CD8-positive, alpha-beta memory T cell (primary cell): ENCODE measurements around the gene PABPC4L. TPM values are rescaled to one million over a fixed set of nuclear protein-coding genes. Genes with fewer than 3 reads are reported as not detected.

ENCODE experiments used
- CTCF ChIA-PET: fragments of 350-600 bp; sonication (Branson Sonifier 250); formaldehyde crosslinking; loops from one replicate; lab custom pipeline; 2021; ENCODE audit warnings: antibody characterized with exemption; lab: Charles Lee
- POLR2A ChIA-PET: fragments of 350-600 bp; sonication (Branson Sonifier 250); formaldehyde crosslinking; loops from one replicate; lab custom pipeline; 2021; ENCODE audit warnings: antibody characterized with exemption; lab: Charles Lee
- DNase-seq, 5 donors: peaks; one replicate each; pipeline versions ENCODE4 v3.0.0 to v3.0.0-alpha.2; 2020 to 2022; ENCODE audit warnings: mixed read lengths in 1 of 5
- H3K27ac ChIP-seq: one replicate; pipeline ENCODE4 v1.7.0; 2013; ENCODE audit warnings: low read depth, mild to moderate bottlenecking, low read length, moderate library complexity
- H3K27me3 ChIP-seq: 2 replicates; pipeline ENCODE4 v1.7.0; 2013; ENCODE audit warnings: low read length, mild to moderate bottlenecking; ENCODE audit not compliant: insufficient read depth, poor library complexity, severe bottlenecking
- H3K36me3 ChIP-seq: 2 replicates; pipeline ENCODE4 v1.7.0; 2013; ENCODE audit warnings: mild to moderate bottlenecking, low read length, moderate library complexity; ENCODE audit not compliant: insufficient read depth
- H3K4me1 ChIP-seq: 2 replicates; pipeline ENCODE4 v1.7.0; 2013; ENCODE audit warnings: mild to moderate bottlenecking, low read length, moderate library complexity; ENCODE audit not compliant: insufficient read depth
- H3K4me3 ChIP-seq: 2 replicates; pipeline ENCODE4 v1.7.0; 2013; ENCODE audit warnings: mild to moderate bottlenecking, low read length
- H3K9me3 ChIP-seq: 2 replicates; pipeline ENCODE4 v1.7.0; 2013; ENCODE audit warnings: mild to moderate bottlenecking, low read length
- H3K27ac Mint-ChIP-seq, 8 donors: one replicate each; pipeline ENCODE4 v1.8.0; 2020 to 2021; ENCODE audit warnings: mixed read lengths in 8 of 8, mild to moderate bottlenecking in 6 of 8, inconsistent platforms in 3 of 8, moderate library complexity in 3 of 8
- H3K27me3 Mint-ChIP-seq, 2 donors: one replicate each; pipeline ENCODE4 v1.8.0; 2020 to 2021; ENCODE audit warnings: mixed read lengths in 2 of 2, mild to moderate bottlenecking in 1 of 2, moderate library complexity in 1 of 2
- H3K36me3 Mint-ChIP-seq, 3 donors: one replicate each; pipeline ENCODE4 v1.8.0; 2020 to 2021; ENCODE audit warnings: mixed read lengths in 3 of 3, inconsistent platforms in 1 of 3, mild to moderate bottlenecking in 1 of 3
- H3K4me1 Mint-ChIP-seq, 3 donors: one replicate each; pipeline ENCODE4 v1.8.0; 2020 to 2021; ENCODE audit warnings: mixed read lengths in 3 of 3, inconsistent platforms in 1 of 3, mild to moderate bottlenecking in 1 of 3
- H3K4me3 Mint-ChIP-seq, 7 donors: one replicate each; pipeline ENCODE4 v1.8.0; 2020 to 2021; ENCODE audit warnings: mixed read lengths in 7 of 7, mild to moderate bottlenecking in 6 of 7, moderate library complexity in 4 of 7, inconsistent platforms in 2 of 7
- H3K9me3 Mint-ChIP-seq, 5 donors: one replicate each; pipeline ENCODE4 v1.8.0; 2020 to 2022; ENCODE audit warnings: mixed read lengths in 5 of 5, mild to moderate bottlenecking in 3 of 5, moderate library complexity in 2 of 5, inconsistent platforms in 1 of 5
- polyA plus RNA-seq: library from polyadenylated mRNA; unstranded; fragments of 300-500 nt; fragmentation: Illumina TruSeq; gene quantifications from one replicate; pipeline ENCODE4 v1.2.3, GENCODE V29; 2021
- total RNA-seq, 2 experiments: library from RNA; stranded (reverse); gene quantifications; one replicate each; pipeline ENCODE4 v1.2.3, GENCODE V29; 2021

Gene PABPC4L
- total and polyA plus RNA-seq, 3 experiments from 2014 or later = not detected

DNA sequence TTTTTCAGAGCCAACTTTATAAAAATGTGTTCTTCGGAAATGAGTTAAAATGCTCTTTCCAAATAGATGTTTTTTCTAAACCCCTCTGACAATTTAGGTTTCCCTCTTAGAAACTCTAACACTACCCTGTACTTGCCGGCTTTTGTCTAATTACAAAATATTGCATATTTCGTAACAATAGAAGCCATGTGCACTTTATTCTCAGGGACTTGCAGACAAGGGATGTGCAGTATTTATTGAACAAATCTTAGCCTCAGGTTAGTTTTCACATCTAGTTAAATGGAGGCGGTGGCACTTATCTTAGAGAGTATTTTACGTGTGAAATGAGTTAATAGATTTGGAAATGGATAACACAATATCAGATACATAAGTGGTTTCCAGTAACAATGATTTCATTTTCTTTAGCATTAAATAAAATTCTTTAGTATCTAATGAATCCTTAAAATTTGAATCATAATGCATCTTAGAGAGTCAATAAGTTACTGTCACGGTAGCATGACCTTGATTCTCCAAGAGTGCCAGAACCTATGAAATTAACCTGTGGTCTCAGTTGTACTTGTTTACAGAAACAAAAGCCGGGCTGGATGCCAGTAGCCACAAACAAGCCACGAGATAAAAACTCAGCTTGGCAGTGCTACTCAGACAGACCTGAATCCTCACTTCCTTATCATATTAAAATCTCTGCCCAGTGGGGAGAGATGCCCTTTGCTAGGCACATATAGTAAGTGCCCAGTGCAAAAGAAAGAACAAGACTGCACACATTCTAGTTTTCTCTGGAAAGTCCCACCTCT is 772 bp upstream of the PABPC4L start:
- no peak for DNase-seq
- Mint-ChIP-seq H3K9me3 (peaks cover 4 to 12% (median 9%) of the 10 kb centered on the region in 5 donors), H3K27ac (no peak overlapping the region), H3K4me3 (no peak overlapping the region), H3K36me3 (no peaks in the 10 kb centered on the region), H3K27me3 (no peaks in the 10 kb centered on the region), H3K4me1 (no peaks in the 10 kb centered on the region)
- Histone ChIP-seq H3K4me1 (no peaks in the 10 kb centered on the region), H3K4me3 (no peak overlapping the region), H3K27me3 (no peaks in the 10 kb centered on the region), H3K9me3 (no peaks in the 10 kb centered on the region), H3K36me3 (no peaks in the 10 kb centered on the region), H3K27ac (no peak overlapping the region)
- POLR2A ChIA-PET = no interaction called here
- CTCF ChIA-PET = no interaction called here

- Histone ChIP-seq H3K27ac (no peak overlapping the region), H3K36me3 (no peaks in the 10 kb centered on the region), H3K4me1 (no peaks in the 10 kb centered on the region), H3K9me3 (no peaks in the 10 kb centered on the region), H3K4me3 (no peak overlapping the region), H3K27me3 (no peaks in the 10 kb centered on the region)
- H3K9me3 Mint-ChIP-seq = peaks cover 2 to 9% (median 4%) of the 10 kb centered on the region in 5 donors
- ChIA-PET POLR2A (no interaction called here), CTCF (no interaction called here)
- no peaks in the 10 kb centered on the region for H3K4me1 Mint-ChIP-seq
- H3K36me3 Mint-ChIP-seq = no peaks in the 10 kb centered on the region
- no peaks in the 10 kb centered on the region for H3K27me3 Mint-ChIP-seq
- DNase-seq = no peak
- H3K27ac Mint-ChIP-seq = no peak overlapping the region
- no peak overlapping the region for H3K4me3 Mint-ChIP-seq
These were observed 776 bp downstream of the PABPC4L start for GRCh38 chr4:134200811-134201215.

GRCh38 chr4:134189949-134190348 is 11.6 kb downstream of the PABPC4L start:
- Mint-ChIP-seq H3K36me3 (no peaks in the 10 kb centered on the region), H3K4me3 (no peak overlapping the region), H3K9me3 (peaks cover 8 to 27% (median 10%) of the 10 kb centered on the region in 5 donors), H3K27ac (no peak overlapping the region), H3K27me3 (no peaks in the 10 kb centered on the region), H3K4me1 (no peaks in the 10 kb centered on the region)
- H3K27ac ChIP-seq = no peak overlapping the region
- DNase-seq = no peak
- ChIA-PET CTCF (no interaction called here), POLR2A (no interaction called here)
- H3K4me3 ChIP-seq = no peak overlapping the region
- no peaks in the 10 kb centered on the region for H3K27me3 ChIP-seq
- no peaks in the 10 kb centered on the region for H3K9me3 ChIP-seq
- no peaks in the 10 kb centered on the region for H3K36me3 ChIP-seq
- H3K4me1 ChIP-seq = no peaks in the 10 kb centered on the region

DNA sequence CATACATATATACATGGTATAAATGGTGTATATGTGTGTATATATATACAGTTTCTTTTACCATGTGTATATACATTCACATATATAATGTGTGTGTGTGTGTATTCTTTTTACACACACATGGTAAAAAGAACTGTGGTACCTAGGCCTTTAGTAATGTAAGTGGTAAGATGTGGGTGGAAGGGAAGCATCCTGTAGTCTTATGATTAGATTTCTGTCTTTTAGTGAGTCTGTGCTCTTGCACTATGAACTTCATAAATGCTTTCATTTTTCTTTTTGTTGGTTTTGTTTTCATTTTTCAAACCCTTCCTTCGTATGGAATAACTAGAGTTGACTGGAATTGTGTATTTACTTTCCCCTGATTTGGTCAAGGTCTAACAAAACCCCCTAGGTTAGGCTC is 12.1 kb downstream of the PABPC4L start:
- no peaks in the 10 kb centered on the region for H3K36me3 ChIP-seq
- peaks cover 8 to 28% (median 10%) of the 10 kb centered on the region in 5 donors for H3K9me3 Mint-ChIP-seq
- no peak overlapping the region for H3K27ac Mint-ChIP-seq
- ChIA-PET POLR2A (no interaction called here), CTCF (no interaction called here)
- no peaks in the 10 kb centered on the region for H3K27me3 ChIP-seq
- H3K36me3 Mint-ChIP-seq = no peaks in the 10 kb centered on the region
- no peaks in the 10 kb centered on the region for H3K4me1 Mint-ChIP-seq
- no peak overlapping the region for H3K4me3 Mint-ChIP-seq
- no peaks in the 10 kb centered on the region for H3K27me3 Mint-ChIP-seq
- DNase-seq = no peak
- no peak overlapping the region for H3K27ac ChIP-seq
- no peaks in the 10 kb centered on the region for H3K4me1 ChIP-seq
- H3K9me3 ChIP-seq = no peaks in the 10 kb centered on the region
- no peak overlapping the region for H3K4me3 ChIP-seq

- H3K36me3 ChIP-seq = no peaks in the 10 kb centered on the region
These were observed 22.9 kb downstream of the PABPC4L start for GRCh38 chr4:134178706-134179105.

GRCh38 chr4:134174271-134174670 is 27.3 kb downstream of the PABPC4L start:
- Histone ChIP-seq H3K4me1 (no peaks in the 10 kb centered on the region), H3K4me3 (no peak overlapping the region), H3K9me3 (no peaks in the 10 kb centered on the region), H3K27me3 (no peaks in the 10 kb centered on the region), H3K36me3 (no peaks in the 10 kb centered on the region), H3K27ac (no peak overlapping the region)
- no peak overlapping the region for H3K27ac Mint-ChIP-seq
- H3K4me1 Mint-ChIP-seq = no peaks in the 10 kb centered on the region
- no peak for DNase-seq
- peaks cover 3 to 19% (median 9%) of the 10 kb centered on the region in 5 donors for H3K9me3 Mint-ChIP-seq
- POLR2A ChIA-PET = no interaction called here
- no peak overlapping the region for H3K4me3 Mint-ChIP-seq
- CTCF ChIA-PET = no interaction called here
- H3K36me3 Mint-ChIP-seq = no peaks in the 10 kb centered on the region
- no peaks in the 10 kb centered on the region for H3K27me3 Mint-ChIP-seq

More at GRCh38 chr4:134178706-134179105, 22.9 kb downstream of the PABPC4L start:
- Mint-ChIP-seq H3K27ac (no peak overlapping the region), H3K4me1 (no peaks in the 10 kb centered on the region), H3K4me3 (no peak overlapping the region), H3K27me3 (peaks cover 0 to 2% of the 10 kb centered on the region in 2 donors), H3K36me3 (no peaks in the 10 kb centered on the region), H3K9me3 (peaks cover 3 to 30% (median 22%) of the 10 kb centered on the region in 5 donors)
- H3K27me3 ChIP-seq = no peaks in the 10 kb centered on the region
- no peaks in the 10 kb centered on the region for H3K4me1 ChIP-seq
- POLR2A ChIA-PET = no interaction called here
- no peak overlapping the region for H3K27ac ChIP-seq
- H3K4me3 ChIP-seq = no peak overlapping the region
- CTCF ChIA-PET = no interaction called here
- DNase-seq = no peak
- H3K9me3 ChIP-seq = no peaks in the 10 kb centered on the region

DNA sequence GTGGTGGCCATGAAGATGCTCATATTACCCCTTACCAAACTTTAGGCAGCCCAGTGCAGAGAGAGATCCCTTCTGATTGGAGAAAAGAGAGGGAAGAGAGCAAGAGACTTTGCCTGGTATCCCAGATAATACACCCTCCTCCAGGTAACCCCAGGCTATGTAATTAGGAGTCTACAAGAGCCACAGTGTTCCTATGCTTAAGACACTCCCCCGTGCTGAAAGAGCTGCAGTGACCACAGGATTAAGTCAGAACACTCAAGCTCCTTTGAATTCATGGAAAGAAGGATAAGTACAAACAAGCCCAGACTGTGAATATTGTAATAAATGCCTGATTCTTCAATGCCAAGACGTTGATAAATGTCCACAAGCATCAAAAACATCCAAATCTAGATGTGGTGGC is 41.4 kb downstream of the PABPC4L start:
- H3K27me3 Mint-ChIP-seq = no peaks in the 10 kb centered on the region
- no peaks in the 10 kb centered on the region for H3K36me3 ChIP-seq
- H3K9me3 ChIP-seq = no peaks in the 10 kb centered on the region
- no peaks in the 10 kb centered on the region for H3K4me1 ChIP-seq
- no peak overlapping the region for H3K4me3 Mint-ChIP-seq
- no peaks in the 10 kb centered on the region for H3K27me3 ChIP-seq
- POLR2A ChIA-PET = no interaction called here
- H3K9me3 Mint-ChIP-seq = peaks cover 7 to 47% (median 11%) of the 10 kb centered on the region in 5 donors
- CTCF ChIA-PET = no interaction called here
- no peaks in the 10 kb centered on the region for H3K4me1 Mint-ChIP-seq
- H3K27ac Mint-ChIP-seq = no peak overlapping the region
- H3K4me3 ChIP-seq = no peak overlapping the region
- no peak for DNase-seq
- no peak overlapping the region for H3K27ac ChIP-seq
- H3K36me3 Mint-ChIP-seq = no peaks in the 10 kb centered on the region

- Histone ChIP-seq H3K4me1 (no peaks in the 10 kb centered on the region), H3K36me3 (no peaks in the 10 kb centered on the region), H3K9me3 (no peaks in the 10 kb centered on the region), H3K27me3 (no peaks in the 10 kb centered on the region), H3K4me3 (no peak overlapping the region), H3K27ac (no peak overlapping the region)
- no peak for DNase-seq
- ChIA-PET CTCF (no interaction called here), POLR2A (no interaction called here)
- H3K4me3 Mint-ChIP-seq = no peak overlapping the region
- H3K4me1 Mint-ChIP-seq = no peaks in the 10 kb centered on the region
- H3K27me3 Mint-ChIP-seq = no peaks in the 10 kb centered on the region
- H3K27ac Mint-ChIP-seq = no peak overlapping the region
- peaks cover 0 to 30% (median 4%) of the 10 kb centered on the region in 5 donors for H3K9me3 Mint-ChIP-seq
- H3K36me3 Mint-ChIP-seq = no peaks in the 10 kb centered on the region
These were observed 47.5 kb downstream of the PABPC4L start for GRCh38 chr4:134154097-134154496.
